Limb (tissue), 2 donors: Measurements from ENCODE around the gene ZNF512.
"Not testable (repeated sequence)": the region's sequence is repeated elsewhere in the genome, so short reads cannot be mapped to it uniquely, and the experiment has no call there.

Experiments
- DNase-seq, 2 donors: peaks; one replicate each; pipeline ENCODE4 v3.0.0-alpha.2; 2016; ENCODE audit errors: extremely low spot score in 2 of 2

The ZNF512 gene

GRCh38 chr2:27582695-27583389 is at the start of gene ZNF512:
Gene ZNF512, plus strand, starts transcription at chr2:27583042. Its CDS starts 71 bp downstream, at chr2:27583113.
- peak; percentile 90 to 94 for DNase-seq

- DNase-seq = no peak
Observed at GRCh38 chr2:27537287-27537686, 45.6 kb upstream of the ZNF512 start.

- DNase-seq = not testable (repeated sequence)
Observed at GRCh38 chr2:27538839-27539450, 43.9 kb upstream of the ZNF512 start.

GRCh38 chr2:27539649-27540048 is 43.2 kb upstream of the ZNF512 start:
- not testable (repeated sequence) for DNase-seq

GRCh38 chr2:27544143-27544821 is 38.6 kb upstream of the ZNF512 start:
- DNase-seq = no peak

- no peak for DNase-seq
Observed at GRCh38 chr2:27545348-27546141, 37.3 kb upstream of the ZNF512 start.

- no peak for DNase-seq
Observed at GRCh38 chr2:27549303-27549702, 33.5 kb upstream of the ZNF512 start.

GRCh38 chr2:27551514-27551913 is 31.3 kb upstream of the ZNF512 start:
- DNase-seq = no peak

GRCh38 chr2:27552941-27553340 is 29.9 kb upstream of the ZNF512 start:
- no peak for DNase-seq

GRCh38 chr2:27554451-27554850 is 28.4 kb upstream of the ZNF512 start:
- not testable (repeated sequence) for DNase-seq

- DNase-seq = no peak
Observed at GRCh38 chr2:27559228-27559627, 23.6 kb upstream of the ZNF512 start.

GRCh38 chr2:27561060-27561459 is 21.8 kb upstream of the ZNF512 start:
- no peak for DNase-seq

GRCh38 chr2:27566628-27567027 is 16.2 kb upstream of the ZNF512 start:
- no peak for DNase-seq

GRCh38 chr2:27569398-27569797 is 13.4 kb upstream of the ZNF512 start:
- no peak for DNase-seq

GRCh38 chr2:27571197-27571596 is 11.6 kb upstream of the ZNF512 start:
- DNase-seq = no peak

GRCh38 chr2:27571681-27572080 is 11.2 kb upstream of the ZNF512 start:
- no peak for DNase-seq

GRCh38 chr2:27572439-27572838 is 10.4 kb upstream of the ZNF512 start:
- DNase-seq = no peak

GRCh38 chr2:27572998-27573429 is 9.8 kb upstream of the ZNF512 start:
- no peak for DNase-seq

GRCh38 chr2:27573452-27573851 is 9.4 kb upstream of the ZNF512 start:
- no peak for DNase-seq

- DNase-seq = no peak
Observed at GRCh38 chr2:27581417-27582128, 1.3 kb upstream of the ZNF512 start.

- DNase-seq = peak in 1 of 2 donors; percentile 28
Observed at GRCh38 chr2:27582129-27582694, 630 bp upstream of the ZNF512 start.
